SIG-M5 (cell line): Measurements from ENCODE around the gene BDH1.

Source experiments
- DNase-seq: peaks from one replicate; lab custom pipeline; 2025; lab: John Stamatoyannopoulos, UW

The BDH1 gene

DNA sequence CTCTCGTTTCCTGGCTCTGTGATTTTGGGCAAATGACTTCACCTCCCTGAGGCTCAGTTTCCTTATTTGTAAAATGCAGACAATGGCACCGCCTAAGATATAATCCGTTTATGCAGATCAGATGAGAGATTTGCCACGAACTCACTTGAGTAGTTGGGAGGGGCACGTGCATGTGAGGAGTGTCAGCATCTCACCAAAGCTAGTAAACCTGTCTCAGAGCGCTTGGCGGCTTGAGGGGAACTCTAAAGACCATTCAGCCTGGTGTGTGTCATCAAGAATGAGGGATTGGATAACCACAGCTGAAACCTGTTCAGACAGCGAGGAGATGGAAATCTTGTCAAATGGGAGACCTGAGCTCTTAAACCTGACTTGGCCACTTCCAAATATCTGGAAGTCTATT, 48.7 kb downstream of the BDH1 start:
- no peak for DNase-seq

DNA sequence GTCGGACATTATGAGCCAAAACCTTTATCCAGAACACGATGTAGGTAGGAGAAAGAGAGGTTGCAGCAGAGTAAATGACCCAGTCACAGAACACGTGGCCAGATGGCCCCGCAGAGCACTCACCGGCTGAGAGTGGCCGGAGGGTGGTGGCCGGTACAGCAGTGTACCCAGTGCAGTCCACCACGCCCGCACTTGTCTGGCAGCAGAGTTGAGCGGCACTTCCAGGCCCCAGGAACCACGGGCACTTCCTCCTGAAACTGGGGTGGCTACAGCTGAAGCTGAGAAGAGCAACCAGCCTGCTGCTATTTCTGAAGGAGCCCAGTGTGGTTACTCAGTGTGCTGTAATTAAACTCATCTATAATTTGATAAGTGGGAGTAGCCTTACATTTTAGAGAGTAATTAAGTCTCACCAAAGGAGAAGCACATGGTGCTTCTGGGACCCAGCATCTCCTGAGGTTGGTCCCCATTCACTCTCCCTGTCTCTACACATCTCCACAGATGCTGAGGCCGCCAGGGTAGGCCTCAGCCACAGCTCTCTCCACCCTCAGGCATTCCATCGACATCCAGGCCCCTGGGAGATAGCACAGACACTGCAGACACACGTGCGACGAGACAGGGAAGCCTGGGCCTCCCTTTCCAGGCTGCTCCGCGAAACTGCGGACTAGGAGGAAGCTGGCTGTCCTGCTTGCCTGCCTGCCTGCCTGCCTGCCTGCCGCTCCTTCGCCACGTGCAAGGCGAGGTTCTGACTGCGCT, 49.8 kb downstream of the BDH1 start:
- DNase-seq, result no peak

DNA sequence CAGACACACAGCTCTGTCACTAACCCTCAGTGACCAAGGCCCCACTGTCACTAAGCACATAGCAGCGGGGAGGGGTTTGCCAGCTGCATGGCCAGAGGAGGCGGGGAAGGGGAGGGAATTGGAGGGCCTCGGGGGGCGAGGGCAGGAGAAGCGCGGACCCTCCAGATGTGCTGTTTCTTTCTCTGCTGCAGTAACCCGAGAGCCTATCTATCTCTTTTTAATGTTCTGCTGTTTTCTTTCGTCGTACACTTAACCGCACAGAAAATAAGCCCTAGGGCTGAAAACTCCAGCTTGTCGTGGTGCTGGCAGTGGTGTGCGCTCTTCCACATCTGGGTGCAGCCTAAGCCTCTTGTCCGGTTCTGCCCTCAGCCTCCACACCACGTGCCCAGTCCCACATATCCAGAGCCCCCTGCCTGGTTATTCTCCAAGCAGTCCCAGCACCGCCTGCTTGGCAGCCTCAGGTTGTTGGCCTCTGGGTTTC, 51.1 kb downstream of the BDH1 start:
- DNase-seq, result no peak

- no peak for DNase-seq
These were observed 51.5 kb downstream of the BDH1 start for GRCh38 chr3:197504229-197504628.

DNA sequence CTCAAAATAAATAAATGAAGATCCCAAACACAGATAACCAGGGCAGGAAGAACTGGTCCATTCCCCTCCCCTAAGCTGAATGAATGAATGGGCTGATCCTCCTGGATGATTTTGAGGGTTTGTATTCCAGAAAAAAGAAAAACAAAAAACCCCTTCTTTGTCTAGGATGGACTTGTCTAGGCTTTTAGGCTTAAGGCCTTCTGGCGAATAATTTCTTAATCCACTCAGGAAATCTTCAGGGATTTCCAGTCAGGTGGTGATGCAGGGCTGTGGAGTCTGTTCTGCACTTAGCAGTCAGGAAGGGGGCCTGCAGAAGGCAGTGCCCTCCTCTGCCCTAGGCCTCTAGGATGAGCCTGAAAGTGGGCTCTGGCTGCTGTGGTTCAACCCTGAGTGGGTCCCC, 52.1 kb downstream of the BDH1 start:
- DNase-seq, result no peak

- DNase-seq, result no peak
These were observed 53.7 kb downstream of the BDH1 start for GRCh38 chr3:197501879-197502620.

GRCh38 chr3:197501496-197501878, 54.3 kb downstream of the BDH1 start:
- no peak for DNase-seq

DNA sequence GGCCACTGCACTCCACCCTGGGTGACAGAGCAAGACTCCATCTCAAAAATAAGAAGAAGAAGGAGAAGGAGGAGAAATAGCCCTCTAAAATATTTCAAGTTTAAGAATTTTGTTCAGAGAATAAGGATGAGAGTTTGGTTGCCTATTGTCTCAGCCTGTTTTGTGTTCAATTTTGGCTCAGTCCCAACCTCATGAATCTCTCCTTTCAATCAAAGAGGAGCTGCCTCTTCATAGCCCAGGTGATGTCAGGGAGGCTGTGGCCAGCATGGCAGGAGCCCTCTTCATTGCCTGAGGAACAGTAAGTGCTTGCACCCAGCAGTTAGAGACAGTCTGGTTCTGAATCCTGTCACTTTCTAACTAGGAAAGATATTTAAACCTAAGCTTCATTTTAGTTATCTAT, 55.0 kb downstream of the BDH1 start:
- DNase-seq, result no peak

DNA sequence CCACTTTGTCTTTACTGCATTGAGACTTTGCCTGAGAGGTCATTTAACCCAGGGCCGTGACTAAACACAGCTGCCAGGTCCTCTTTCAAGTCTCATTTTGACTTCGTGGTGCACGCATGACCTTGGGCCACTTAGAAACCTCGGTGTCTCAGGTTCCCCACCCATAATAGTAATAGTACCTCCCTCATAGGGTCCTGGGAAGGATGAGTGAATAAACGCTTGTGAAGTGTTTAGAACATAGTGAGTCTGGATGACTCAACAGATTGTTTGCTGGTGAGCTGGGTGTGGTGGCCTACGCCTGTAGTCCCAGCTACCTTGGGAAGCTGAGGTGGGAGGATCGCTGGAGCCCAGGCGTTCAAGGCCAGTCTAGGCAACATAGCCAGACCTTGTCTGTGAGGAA, 56.3 kb downstream of the BDH1 start:
- no peak for DNase-seq

DNA sequence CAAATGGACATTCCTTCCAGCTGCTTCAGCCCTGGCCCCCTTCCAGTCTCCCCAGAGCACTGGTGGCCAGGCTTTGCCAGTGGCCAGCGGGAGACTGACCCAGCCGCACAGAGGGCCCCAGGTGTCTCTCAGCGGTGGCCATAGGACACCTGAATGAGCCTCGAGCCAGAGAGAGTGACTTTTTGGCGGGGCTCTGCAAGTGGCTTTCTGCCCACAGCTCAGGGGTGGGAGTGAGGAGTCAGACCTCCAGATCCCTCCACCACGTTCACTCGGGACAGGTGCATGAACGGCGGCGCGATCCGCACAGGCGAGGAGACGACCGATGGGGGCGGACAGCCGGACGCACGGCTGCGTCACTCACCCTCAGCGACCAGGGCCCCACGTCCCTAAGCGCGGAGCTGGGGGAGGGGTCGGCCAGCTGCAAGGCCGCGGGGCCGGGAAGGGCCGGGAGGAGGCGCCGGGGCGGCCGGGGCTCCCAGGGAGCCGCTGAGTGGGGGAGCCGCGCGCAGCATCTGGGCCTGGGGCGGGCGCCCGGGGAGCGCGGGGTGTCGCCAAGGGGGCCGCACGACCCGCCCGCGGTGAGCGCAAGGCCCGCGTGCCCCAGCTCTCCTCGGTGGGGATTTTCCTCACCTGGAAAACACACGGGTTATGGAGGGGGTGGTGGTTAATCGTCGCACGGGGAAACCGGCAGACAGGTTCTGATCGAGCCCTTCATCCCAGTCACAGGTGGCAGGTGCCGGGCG, 57.1 kb downstream of the BDH1 start:
- no peak for DNase-seq

GRCh38 chr3:197496746-197497125, 59.0 kb downstream of the BDH1 start:
- DNase-seq, result no peak

GRCh38 chr3:197495999-197496745, 59.6 kb downstream of the BDH1 start:
- no peak for DNase-seq

GRCh38 chr3:197495499-197495898, 60.3 kb downstream of the BDH1 start:
- DNase-seq, result no peak

DNA sequence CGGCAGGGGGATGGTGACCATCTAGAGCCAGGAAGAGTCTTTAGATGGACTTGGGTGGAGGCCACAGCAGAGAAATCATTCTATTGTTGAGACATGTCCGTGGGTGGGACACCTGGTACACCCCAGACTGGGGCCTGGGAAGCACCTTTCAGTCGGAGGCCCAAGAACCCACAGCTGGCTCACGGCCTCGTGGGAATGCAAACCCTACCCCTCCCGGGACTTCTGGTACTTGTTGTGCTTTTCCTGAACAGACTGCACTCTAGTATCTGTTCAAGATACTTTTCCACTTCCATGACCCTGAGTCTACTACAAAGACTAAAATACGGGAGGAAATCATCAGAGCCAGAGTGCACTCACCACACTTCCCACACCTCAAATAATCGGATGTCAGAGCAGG, 60.7 kb downstream of the BDH1 start:
- no peak for DNase-seq

DNA sequence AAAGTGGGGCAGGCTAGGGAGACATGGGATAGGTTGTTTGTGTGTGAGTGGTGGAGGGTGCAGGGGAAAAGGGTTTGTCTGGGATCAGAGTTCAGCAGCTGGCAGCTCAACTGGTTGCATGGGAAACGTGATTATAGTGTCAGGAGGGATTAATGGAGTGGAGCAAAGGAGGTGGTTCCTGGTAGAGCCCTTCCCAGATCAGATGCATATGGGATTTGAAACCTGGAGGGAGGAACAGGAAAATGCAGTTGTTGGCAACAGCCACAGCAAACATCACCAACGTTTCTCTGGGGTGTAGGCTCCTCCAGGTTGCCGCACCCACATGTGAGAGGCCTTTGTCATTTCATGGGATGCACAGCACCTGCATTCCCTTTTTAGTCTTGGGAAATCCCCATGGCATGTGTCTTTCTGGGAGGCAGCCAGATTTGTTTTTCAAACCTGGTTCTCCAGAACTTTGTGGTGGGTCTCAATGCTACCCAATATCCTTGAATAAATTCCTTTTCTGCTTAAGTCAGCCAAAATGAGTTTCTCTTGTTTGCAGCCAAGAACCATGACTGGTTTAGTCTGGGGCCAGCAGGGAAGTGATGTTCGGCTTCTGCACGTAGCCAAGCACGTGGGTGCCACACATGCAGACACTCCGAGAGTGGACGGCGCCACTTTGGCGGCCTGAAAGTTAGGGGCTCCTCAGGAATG, 61.3 kb downstream of the BDH1 start:
- no peak for DNase-seq

GRCh38 chr3:197493049-197493448, 62.7 kb downstream of the BDH1 start:
- no peak for DNase-seq

GRCh38 chr3:197491923-197492664, 63.7 kb downstream of the BDH1 start:
- DNase-seq, result no peak

- DNase-seq, result no peak
These were observed 64.3 kb downstream of the BDH1 start for GRCh38 chr3:197491478-197491877.

DNA sequence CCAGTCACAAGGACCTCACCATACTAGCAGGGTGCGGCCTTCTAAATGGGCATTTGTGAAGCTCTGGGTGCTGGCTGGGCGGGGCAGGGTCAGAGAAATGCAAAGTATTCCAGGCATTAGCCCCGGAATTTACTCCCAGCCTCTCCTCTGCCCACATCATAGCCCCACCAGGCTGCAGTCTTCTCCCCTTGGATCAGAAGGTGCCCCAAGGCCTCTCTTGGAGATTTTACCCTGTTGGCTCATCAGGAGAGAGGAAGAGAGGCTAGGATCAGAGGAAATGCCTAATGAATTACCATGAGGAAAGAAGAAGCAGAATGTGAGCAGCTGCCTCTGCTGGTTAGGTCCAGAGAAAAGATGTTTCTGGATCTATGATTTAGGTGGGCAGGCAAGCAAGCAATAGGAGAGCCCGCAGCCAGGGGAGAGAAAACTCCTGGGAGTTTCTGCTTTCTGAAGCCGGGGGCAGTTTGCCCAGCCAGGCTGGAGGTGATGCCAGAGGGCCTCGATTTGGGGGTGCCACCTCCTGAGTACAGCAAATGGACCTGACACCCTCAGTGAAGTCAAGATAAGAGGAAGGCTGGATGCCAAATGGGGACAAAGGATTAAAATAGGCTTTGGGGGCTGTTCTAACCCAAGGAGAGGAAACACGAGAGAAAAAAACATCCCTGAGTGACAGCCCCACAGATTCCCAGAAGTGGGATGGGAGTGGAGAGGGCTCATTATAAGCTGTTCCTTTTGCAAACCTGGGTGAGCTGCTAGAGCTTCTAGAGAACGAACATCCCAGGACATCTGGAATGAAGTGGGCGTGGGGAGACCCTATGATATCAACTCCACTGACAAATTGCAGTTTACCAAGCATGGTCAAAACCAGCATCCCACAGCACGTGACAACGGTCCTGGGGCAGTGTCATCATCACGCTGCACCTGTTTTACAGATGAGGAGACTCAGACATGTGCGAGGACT, 65.4 kb downstream of the BDH1 start:
- DNase-seq, result no peak
